ENCODE measurements around the gene CXorf38.

CXorf38 gene

GRCh38 chrX:40647307-40648197 lies at the start of gene CXorf38:
Gene CXorf38, minus strand, starts transcription at chrX:40647561. Its CDS starts 41 bp downstream, at chrX:40647520.
- intact Hi-C loops (cut with DNase I; ENCODE audit: low total_unique reads) = no loop called here

GRCh38 chrX:40694802-40695201 lies 47.4 kb upstream of the CXorf38 start:
- H3K4me3 ChIP-seq = no peak overlapping the region
- intact Hi-C loops (cut with DNase I; ENCODE audit: low total_unique reads) = no loop called here
- peaks cover 0 to 32% (median 29%) of the 10 kb centered on the region in 3 donors for H3K36me3 ChIP-seq
- H3K9me3 ChIP-seq = peaks cover 0 to 7% (median 5%) of the 10 kb centered on the region in 3 donors
- no peak for TF ChIP-seq CTCF (IDR thresholded peaks at IDR 0.05)
- H3K27me3 ChIP-seq = no peaks in the 10 kb centered on the region
- H3K27ac ChIP-seq = no peak overlapping the region
- no peak for DNase-seq
- H3K4me1 ChIP-seq = no peaks in the 10 kb centered on the region

More at GRCh38 chrX:40647307-40648197, at the start of gene CXorf38:
- DNase-seq = peak; percentile 86 to 95
- Histone ChIP-seq H3K27me3 (no peaks in the 10 kb centered on the region), H3K9me3 (no peaks in the 10 kb centered on the region), H3K27ac (peak within 1 kb of the TSS; percentile 87 to 89), H3K36me3 (no peaks in the 10 kb centered on the region), H3K4me1 (peaks cover 0 to 36% (median 16%) of the 10 kb centered on the region in 4 donors), H3K4me3 (peak within 1 kb of the TSS; percentile 95)
- TF ChIP-seq CTCF (IDR thresholded peaks at IDR 0.05) = no peak

- intact Hi-C loops (cut with DNase I; ENCODE audit: low total_unique reads) = no loop called here
- DNase-seq = no peak
- no peak overlapping the region for H3K27ac ChIP-seq
Observed at GRCh38 chrX:40688929-40689328, 41.6 kb upstream of the CXorf38 start.

GRCh38 chrX:40687169-40687568 lies 39.8 kb upstream of the CXorf38 start:
- no peak for DNase-seq
- Histone ChIP-seq H3K27me3 (no peaks in the 10 kb centered on the region), H3K4me3 (no peak overlapping the region), H3K4me1 (peaks cover 0 to 4% (median 0%) of the 10 kb centered on the region in 4 donors), H3K36me3 (peaks cover 0 to 27% (median 19%) of the 10 kb centered on the region in 3 donors), H3K27ac (no peak overlapping the region), H3K9me3 (no peaks in the 10 kb centered on the region)
- no peak for TF ChIP-seq CTCF (IDR thresholded peaks at IDR 0.05)
- intact Hi-C loops (cut with DNase I; ENCODE audit: low total_unique reads) = no loop called here

More at GRCh38 chrX:40688929-40689328, 41.6 kb upstream of the CXorf38 start:
- Histone ChIP-seq H3K9me3 (no peaks in the 10 kb centered on the region), H3K36me3 (peaks cover 0 to 27% (median 20%) of the 10 kb centered on the region in 3 donors), H3K27me3 (no peaks in the 10 kb centered on the region), H3K4me3 (no peak overlapping the region), H3K4me1 (peaks cover 0 to 4% (median 0%) of the 10 kb centered on the region in 4 donors)
- TF ChIP-seq CTCF (IDR thresholded peaks at IDR 0.05) = no peak

DNA sequence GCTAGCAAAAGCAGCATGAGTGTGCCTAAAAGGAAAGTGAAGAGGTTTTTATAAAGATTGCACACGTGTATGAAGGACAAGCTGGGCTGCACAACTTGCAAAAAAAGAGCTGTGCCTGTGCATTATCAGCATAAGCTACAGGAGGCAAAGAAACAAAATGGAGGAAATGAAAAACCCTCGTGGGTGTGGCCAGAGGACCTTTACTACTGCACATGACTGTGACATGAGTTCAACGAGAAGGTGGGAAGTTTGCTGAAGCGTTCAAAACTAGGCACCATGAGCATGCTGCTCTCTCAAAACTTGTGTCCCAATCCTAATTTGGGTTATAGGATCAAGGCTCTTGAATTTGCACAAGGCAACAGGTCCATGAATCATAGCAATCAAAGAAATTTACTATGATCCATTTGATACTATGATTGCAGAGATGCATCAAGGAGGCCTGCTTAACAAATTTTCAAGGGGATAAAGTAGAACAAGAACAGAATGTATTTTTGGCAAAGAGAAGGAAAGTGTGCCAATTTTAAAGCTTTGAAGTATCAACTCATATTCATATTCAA lies 38.1 kb upstream of the CXorf38 start:
- Histone ChIP-seq H3K36me3 (peaks cover 0 to 20% (median 13%) of the 10 kb centered on the region in 3 donors), H3K27ac (no peak overlapping the region), H3K9me3 (no peaks in the 10 kb centered on the region), H3K4me3 (no peak overlapping the region), H3K27me3 (no peaks in the 10 kb centered on the region), H3K4me1 (peaks cover 0 to 4% (median 0%) of the 10 kb centered on the region in 4 donors)
- DNase-seq = no peak
- TF ChIP-seq CTCF (IDR thresholded peaks at IDR 0.05) = no peak
- intact Hi-C loops (cut with DNase I; ENCODE audit: low total_unique reads) = no loop called here
